HG02610 (cell line): Measurements from ENCODE around the gene MAN2A2.
A peak's percentile ranks its signal among the peaks of the same experiment; 100 is the strongest.
"Not testable (repeated sequence)": the region's sequence is repeated elsewhere in the genome, so short reads cannot be mapped to it uniquely, and the experiment has no call there.

Experiments
- ATAC-seq: cut with Tn5 transposase; IDR thresholded peaks from one replicate; pipeline ENCODE4 v1.9.1; 2021; ENCODE audit warnings: mild to moderate bottlenecking, moderate library complexity; ENCODE audit not compliant: unreplicated experiment

The MAN2A2 gene

GRCh38 chr15:90871139-90871715 is 31.9 kb upstream of the MAN2A2 start:
- ATAC-seq = no peak

- ATAC-seq = no peak
Measured at GRCh38 chr15:90871716-90872485, 31.2 kb upstream of the MAN2A2 start.

- ATAC-seq = peak; percentile 28
Measured at GRCh38 chr15:90872486-90873184, 30.5 kb upstream of the MAN2A2 start.

- ATAC-seq = no peak
Measured at GRCh38 chr15:90873488-90873997, 29.6 kb upstream of the MAN2A2 start.

- no peak for ATAC-seq
Measured at GRCh38 chr15:90873998-90874605, 29.0 kb upstream of the MAN2A2 start.

- ATAC-seq = not testable (repeated sequence)
Measured at GRCh38 chr15:90874986-90875385, 28.1 kb upstream of the MAN2A2 start.

GRCh38 chr15:90875549-90875981 is 27.5 kb upstream of the MAN2A2 start:
- ATAC-seq = no peak

- ATAC-seq = no peak
Measured at GRCh38 chr15:90876046-90876445, 27.1 kb upstream of the MAN2A2 start.

- ATAC-seq = no peak
Measured at GRCh38 chr15:90876512-90877170, 26.5 kb upstream of the MAN2A2 start.

GRCh38 chr15:90877315-90877714 is 25.8 kb upstream of the MAN2A2 start:
- no peak for ATAC-seq

- no peak for ATAC-seq
Measured at GRCh38 chr15:90877996-90878395, 25.1 kb upstream of the MAN2A2 start.

GRCh38 chr15:90878660-90879059 is 24.4 kb upstream of the MAN2A2 start:
- ATAC-seq = no peak

- ATAC-seq = no peak
Measured at GRCh38 chr15:90879730-90880366, 23.3 kb upstream of the MAN2A2 start.

GRCh38 chr15:90880381-90881145 is 22.5 kb upstream of the MAN2A2 start:
- no peak for ATAC-seq

GRCh38 chr15:90881181-90881977 is 21.7 kb upstream of the MAN2A2 start:
- no peak for ATAC-seq

GRCh38 chr15:90881978-90882721 is 21.0 kb upstream of the MAN2A2 start:
- no peak for ATAC-seq

GRCh38 chr15:90882781-90883525 is 20.1 kb upstream of the MAN2A2 start:
- no peak for ATAC-seq
